GM12872 (cell line): Measurements from ENCODE around the gene MAEA.

Source experiments
- TF ChIP-seq, protein P1 (sequence below): IDR thresholded peaks from 3 replicates; pipeline ENCODE4 v1.5.1; 2011; ENCODE audit warnings: low read depth, mild to moderate bottlenecking, low read length, moderate library complexity; ENCODE audit not compliant: insufficient read depth

The MAEA gene

DNA sequence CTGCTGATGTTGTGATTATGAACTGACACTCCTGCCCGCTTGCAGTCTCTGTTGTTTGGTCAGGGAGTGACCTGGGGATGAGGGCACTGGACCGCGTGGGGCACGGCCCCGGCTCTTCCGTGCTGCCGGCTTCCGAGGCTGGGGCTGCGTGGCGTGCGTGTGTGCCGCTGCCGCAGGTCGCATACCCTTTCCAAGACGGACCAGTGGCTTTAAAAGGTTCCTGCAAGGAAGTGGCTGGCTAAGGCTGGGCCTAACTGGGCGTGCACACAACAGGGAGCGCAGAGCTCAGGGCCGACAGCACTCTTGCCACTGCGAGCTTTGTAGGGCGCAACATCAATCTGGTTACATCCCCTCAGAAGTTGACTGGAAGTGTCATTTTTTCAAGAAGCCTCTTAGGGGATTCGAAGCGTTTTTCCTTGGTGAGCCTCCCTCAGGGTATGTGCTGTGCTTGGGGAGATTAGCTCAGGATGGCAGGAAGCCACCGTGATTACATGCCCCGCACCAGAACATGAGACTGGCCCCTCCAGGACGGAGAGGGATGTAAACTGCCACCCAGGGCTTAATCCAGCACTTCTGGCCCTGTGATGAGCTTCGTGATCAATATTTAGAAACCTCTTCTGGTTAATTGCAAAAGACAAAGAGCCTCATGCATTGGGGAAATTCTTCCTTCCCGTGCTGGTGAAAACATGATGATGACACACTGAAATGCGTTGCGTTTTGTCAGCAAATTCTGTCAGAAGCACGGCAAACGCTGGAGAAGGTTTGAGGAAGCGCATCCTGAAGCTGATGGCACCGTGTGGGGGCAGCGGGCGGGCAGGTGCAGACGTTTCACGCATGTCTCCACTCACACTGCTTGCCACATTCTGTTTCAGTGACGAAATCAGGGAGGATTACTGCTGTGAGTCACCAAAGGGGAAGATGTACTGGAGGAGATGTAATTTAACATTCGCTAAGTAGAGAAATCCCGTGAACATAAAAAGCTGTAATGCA lies 11.1 kb downstream of the MAEA start:
- TF ChIP-seq, protein P1, sequence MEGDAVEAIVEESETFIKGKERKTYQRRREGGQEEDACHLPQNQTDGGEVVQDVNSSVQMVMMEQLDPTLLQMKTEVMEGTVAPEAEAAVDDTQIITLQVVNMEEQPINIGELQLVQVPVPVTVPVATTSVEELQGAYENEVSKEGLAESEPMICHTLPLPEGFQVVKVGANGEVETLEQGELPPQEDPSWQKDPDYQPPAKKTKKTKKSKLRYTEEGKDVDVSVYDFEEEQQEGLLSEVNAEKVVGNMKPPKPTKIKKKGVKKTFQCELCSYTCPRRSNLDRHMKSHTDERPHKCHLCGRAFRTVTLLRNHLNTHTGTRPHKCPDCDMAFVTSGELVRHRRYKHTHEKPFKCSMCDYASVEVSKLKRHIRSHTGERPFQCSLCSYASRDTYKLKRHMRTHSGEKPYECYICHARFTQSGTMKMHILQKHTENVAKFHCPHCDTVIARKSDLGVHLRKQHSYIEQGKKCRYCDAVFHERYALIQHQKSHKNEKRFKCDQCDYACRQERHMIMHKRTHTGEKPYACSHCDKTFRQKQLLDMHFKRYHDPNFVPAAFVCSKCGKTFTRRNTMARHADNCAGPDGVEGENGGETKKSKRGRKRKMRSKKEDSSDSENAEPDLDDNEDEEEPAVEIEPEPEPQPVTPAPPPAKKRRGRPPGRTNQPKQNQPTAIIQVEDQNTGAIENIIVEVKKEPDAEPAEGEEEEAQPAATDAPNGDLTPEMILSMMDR = no peak

DNA sequence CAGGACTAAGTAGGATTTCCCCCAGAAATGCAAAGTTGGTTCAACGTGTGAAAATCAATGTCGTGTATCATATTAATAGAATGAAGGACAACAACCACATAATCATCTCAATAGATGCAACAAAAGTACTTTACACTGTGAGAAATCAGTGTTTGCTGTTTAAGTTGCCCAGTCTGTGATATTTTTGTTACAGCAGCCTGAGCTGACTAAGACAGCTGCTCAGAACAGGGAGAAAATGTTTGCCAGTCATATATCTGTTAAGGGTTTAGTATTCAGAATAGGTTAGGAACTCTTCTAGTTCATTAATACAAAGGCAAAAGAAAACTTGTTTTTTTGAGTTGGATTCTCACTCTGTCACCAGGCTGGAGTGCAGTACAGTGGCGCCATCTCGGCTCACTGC lies 12.5 kb downstream of the MAEA start:
- TF ChIP-seq, protein P1 = no peak

DNA sequence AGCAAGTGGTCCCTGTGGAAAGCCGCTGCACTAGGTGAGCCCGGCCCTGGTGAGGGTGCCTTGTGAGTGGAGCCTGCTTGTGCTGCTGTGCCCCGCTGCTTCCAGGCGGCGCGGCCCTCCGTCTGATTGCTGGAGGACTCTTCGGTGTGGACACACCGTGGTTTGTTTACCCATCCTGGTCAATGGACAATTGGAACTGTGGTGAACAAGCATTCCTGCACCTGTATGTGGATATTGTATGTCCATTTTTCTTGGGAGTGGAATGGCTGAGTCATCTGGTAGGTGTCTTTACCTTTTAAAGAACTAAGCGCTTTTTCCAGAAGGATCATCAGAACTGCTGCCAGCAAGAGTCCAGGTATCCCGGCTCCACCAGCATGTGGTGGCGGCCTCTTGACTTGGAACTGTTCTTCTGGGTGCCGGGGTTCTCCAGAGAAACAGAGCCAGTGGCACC lies 15.6 kb downstream of the MAEA start:
- TF ChIP-seq, protein P1 = no peak

DNA sequence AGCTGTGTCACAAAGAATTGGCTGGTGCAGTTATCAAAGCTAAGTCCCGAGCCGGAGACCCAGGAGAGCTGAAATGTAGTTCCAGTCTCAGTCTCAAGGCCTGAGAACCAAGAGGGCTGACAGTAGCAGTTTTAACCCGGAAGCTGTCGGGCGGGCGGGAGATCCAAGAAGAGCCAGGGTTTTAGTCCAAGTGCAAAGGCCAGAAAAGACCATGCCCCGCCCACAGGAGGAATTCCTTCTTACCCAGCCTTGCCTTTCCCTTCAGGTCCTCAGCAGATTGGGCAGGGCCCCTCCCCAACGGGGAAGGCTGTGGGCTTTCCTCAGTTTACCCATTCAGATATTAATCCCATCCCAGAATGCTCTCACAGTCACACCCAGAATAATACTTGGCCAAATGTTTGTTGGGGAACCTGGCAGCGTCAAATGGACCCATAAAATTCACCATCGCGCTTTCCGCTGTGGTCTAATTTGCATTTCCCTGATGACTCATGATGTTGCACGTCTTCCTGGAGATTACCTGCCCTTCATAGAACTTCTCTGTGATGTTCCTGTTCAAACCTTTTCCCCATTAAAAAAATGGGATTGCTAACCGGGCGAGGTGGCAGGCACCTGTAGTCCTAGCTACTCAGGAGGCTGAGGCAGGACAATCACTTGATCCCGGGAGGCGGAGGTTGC lies 16.2 kb downstream of the MAEA start:
- TF ChIP-seq, protein P1 = no peak

DNA sequence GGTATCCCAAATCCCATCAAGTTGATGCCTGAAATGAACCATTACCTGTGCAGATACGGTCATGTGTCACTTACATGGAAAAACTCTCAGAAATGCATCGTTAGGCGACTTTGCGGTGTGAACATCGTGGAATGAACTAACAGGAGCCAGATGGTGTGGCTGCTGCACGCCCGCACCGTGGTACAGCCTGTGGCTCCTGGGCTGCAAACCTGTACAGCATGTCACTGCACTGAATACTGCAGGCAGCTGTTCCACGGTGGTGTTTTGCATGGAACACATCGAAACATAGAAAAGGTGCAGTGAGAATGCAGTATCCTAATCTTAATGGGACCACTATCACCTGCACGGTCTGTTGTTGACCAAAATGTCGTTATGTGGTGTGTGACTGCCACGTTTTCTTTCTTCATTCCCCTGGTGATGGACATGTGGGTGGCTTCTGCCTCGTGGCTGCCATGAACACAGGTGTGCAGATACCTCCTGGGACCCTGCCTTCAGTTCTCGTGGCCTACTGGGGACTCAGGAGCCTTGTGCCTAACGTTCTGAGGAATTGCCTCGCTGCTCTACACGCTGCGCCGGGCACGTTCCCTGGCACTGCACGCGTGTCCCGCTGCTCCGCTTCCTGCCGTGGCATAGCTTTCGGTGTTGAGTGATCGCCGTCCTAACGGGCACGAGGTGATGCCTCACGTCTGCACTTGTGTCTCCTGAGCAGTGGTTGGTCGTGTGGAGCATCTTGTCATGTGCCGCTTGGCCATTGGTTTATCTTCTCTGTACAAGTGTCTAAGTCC lies 18.5 kb downstream of the MAEA start:
- TF ChIP-seq, protein P1 = no peak

DNA sequence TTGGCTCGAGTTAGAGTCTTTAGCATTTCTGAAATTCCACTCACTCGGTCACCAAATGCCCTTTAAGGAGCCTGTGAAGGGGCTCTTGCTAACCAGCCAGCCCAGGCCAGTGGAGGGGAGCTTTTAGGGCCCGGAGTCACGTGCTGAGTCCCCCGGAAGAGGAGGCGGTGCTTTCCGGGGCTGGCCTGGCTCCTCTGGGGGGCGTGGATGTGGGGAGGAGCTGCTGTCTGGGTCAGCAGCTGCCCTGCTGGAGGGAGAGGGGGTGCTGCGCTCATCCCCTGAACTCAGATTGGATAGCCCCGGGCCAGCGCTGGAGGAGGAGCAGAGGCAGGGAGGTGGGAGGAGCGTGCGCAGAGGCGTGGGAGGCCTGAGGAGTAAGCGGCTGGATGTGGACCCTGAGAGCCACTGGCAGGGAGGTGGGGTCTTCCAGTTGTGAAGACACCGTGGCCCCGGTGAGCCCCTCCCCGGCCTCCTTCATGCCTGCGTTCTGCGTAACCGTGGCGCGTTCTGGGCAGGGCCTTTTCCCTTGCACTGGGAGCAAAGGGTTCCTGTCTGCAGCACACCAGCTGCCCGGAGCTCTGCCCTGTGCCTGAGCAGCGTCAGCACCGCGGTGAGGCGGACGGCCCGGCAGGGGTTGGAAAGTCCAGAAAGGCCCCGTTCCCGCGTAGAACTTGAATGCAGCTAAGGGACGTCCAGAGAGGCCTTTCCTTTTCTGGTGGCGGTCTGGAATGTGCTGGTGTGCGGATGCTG lies 19.7 kb downstream of the MAEA start:
- TF ChIP-seq, protein P1 = no peak
